Right lobe of liver (tissue), 6 donors: ENCODE results near the gene APC2. TPM values are rescaled to one million over a fixed set of nuclear protein-coding genes. Genes with fewer than 3 reads are reported as not detected.

Experiments
- ATAC-seq, 4 donors: fragments of 200-7000 bp; cut with Tn5 transposase; one replicate each; pipeline ENCODE4 v1.9.1; 2020; ENCODE audit warnings: mild to moderate bottlenecking in 4 of 4, moderate library complexity in 4 of 4
- DNase-seq, 3 donors: peaks; one replicate each; pipeline ENCODE4 v3.0.0-alpha.2; 2020
- H3K27ac ChIP-seq, 3 donors: fragments of 200-600 bp; one replicate each; pipeline ENCODE4 v1.8.0; 2022
- H3K27me3 ChIP-seq, 2 donors: fragments of 200-600 bp; one replicate each; pipeline ENCODE4 v1.8.0; 2022
- H3K36me3 ChIP-seq, 4 donors: fragments of 200-600 bp; sonication (generic) in 1 of 4; one replicate each; pipeline versions ENCODE4 v1.5.1 to v1.8.0; 2017 to 2022; ENCODE audit warnings: control low read depth in 1 of 4
- H3K4me1 ChIP-seq, 4 donors: fragments of 200-600 bp; sonication (generic) in 1 of 4; one replicate each; pipeline versions ENCODE4 v1.5.1 to v1.8.0; 2017 to 2022; ENCODE audit warnings: control low read depth in 1 of 4
- H3K4me3 ChIP-seq, 3 donors: fragments of 200-600 bp; one replicate each; pipeline ENCODE4 v1.8.0; 2022
- H3K9me3 ChIP-seq, 4 donors: fragments of 200-600 bp; sonication (generic) in 1 of 4; one replicate each; pipeline versions ENCODE4 v1.5.1 to v1.8.0; 2017 to 2022; ENCODE audit warnings: control low read depth in 1 of 4
- CTCF ChIP-seq, 4 donors: fragments of 200-600 bp in 3 of 4; fragments of 450-650 bp in 1 of 4; IDR thresholded peaks; one replicate each; pipeline versions ENCODE4 v1.5.1 to v1.8.0; 2016 to 2022; ENCODE audit warnings: antibody characterized with exemption in 4 of 4, mild to moderate bottlenecking in 2 of 4
- POLR2A ChIP-seq: fragments of 450-650 bp; IDR thresholded peaks from one replicate; pipeline ENCODE4 v1.6.1; 2017; ENCODE audit warnings: antibody characterized with exemption, mild to moderate bottlenecking
- WGBS: methylation state at CpG from one replicate; pipeline ENCODE4 v1.1.6; 2018; ENCODE audit warnings: low coverage, low lambda C conversion rate; ENCODE audit not compliant: insufficient coverage; ENCODE audit errors: missing lambda C conversion rate; 5-methylcytosine and 5-hydroxymethylcytosine counted together
- intact Hi-C, 2 donors: fragments of 100-400 bp; cut with DNase I; formaldehyde crosslinking; loops; one replicate each; pipeline versions ENCODE4 v1.11.2 to v1.14.1; 2022
- total RNA-seq, 6 experiments: library from RNA; depleted of rRNA in 2 of 6; stranded (reverse); fragments of >200 nt in 2 of 6; fragmentation: NEBNext Ultra II Directional in 3 of 6; extraction: Animal tissue kit (Norgen Biotek cat#: 25700) in 3 of 6; gene quantifications; one replicate each; pipeline versions ENCODE4 v1.1.0 to v1.2.4, GENCODE V29; 2016 to 2023
- donor health status: DM: no; HTN: yes; CAD: no.
- donor health status: DM: no; HTN: no; CAD: no.
- donor health status: DM: no; HTN: no; CAD: no.
- donor health status: DM: no; HTN: yes; CAD: no.
- donor health status: DM: no; HTN: yes; CAD: no.

Gene APC2
- total RNA-seq, 6 experiments from 2014 or later = 0.06 to 0.13 (median 0.06) TPM; not detected in 3

- WGBS = 89% methylated on average over 6 of the region's 24 CpGs
- peaks cover 0 to 30% (median 11%) of the 10 kb centered on the region in 4 donors for H3K4me1 ChIP-seq
- no peak for DNase-seq
- H3K4me3 ChIP-seq = no peak overlapping the region
- no peaks in the 10 kb centered on the region for H3K9me3 ChIP-seq
- TF ChIP-seq CTCF (IDR thresholded peaks at IDR 0.05) = no peak
- no peak for TF ChIP-seq POLR2A
- no peak for ATAC-seq
- no peaks in the 10 kb centered on the region for H3K27me3 ChIP-seq
- intact Hi-C loops = no loop called here
- no peak overlapping the region for H3K27ac ChIP-seq
- peaks cover 0 to 39% (median 23%) of the 10 kb centered on the region in 4 donors for H3K36me3 ChIP-seq
Measured at GRCh38 chr19:1422943-1423342, 27.0 kb upstream of the APC2 start.

- peak overlapping the region in 1 of 3 donors; percentile 56 for H3K27ac ChIP-seq
Measured at GRCh38 chr19:1423436-1424191, 26.3 kb upstream of the APC2 start.

GRCh38 chr19:1424192-1424955 is 25.5 kb upstream of the APC2 start:
- peak; percentile 73 to 90 (median 76) for ATAC-seq
- Histone ChIP-seq H3K9me3 (no peaks in the 10 kb centered on the region), H3K4me3 (peak overlapping the region in 1 of 3 donors; percentile 10), H3K27me3 (no peaks in the 10 kb centered on the region), H3K36me3 (peaks cover 0 to 44% (median 22%) of the 10 kb centered on the region in 4 donors), H3K27ac (peak overlapping the region in 2 of 3 donors; percentile 37 to 62), H3K4me1 (peaks cover 0 to 21% (median 11%) of the 10 kb centered on the region in 4 donors)
- intact Hi-C loops = no loop called here
- 64% methylated on average over 22 of the region's 42 CpGs for WGBS
- DNase-seq = peak; percentile 54 to 83 (median 67)
- TF ChIP-seq CTCF (IDR thresholded peaks at IDR 0.05) = no peak
- no peak for TF ChIP-seq POLR2A

More at GRCh38 chr19:1423436-1424191, 26.3 kb upstream of the APC2 start:
- peaks cover 0 to 44% (median 24%) of the 10 kb centered on the region in 4 donors for H3K36me3 ChIP-seq
- H3K27me3 ChIP-seq = no peaks in the 10 kb centered on the region
- intact Hi-C loops = no loop called here
- peak; percentile 3 to 23 (median 6) for ATAC-seq
- TF ChIP-seq POLR2A = no peak
- no peak for TF ChIP-seq CTCF (IDR thresholded peaks at IDR 0.05)
- H3K4me3 ChIP-seq = no peak overlapping the region
- DNase-seq = peak in 1 of 3 donors; percentile 54
- no peaks in the 10 kb centered on the region for H3K9me3 ChIP-seq
- peaks cover 0 to 23% (median 11%) of the 10 kb centered on the region in 4 donors for H3K4me1 ChIP-seq
- 94% methylated on average over 12 of the region's 40 CpGs for WGBS

GRCh38 chr19:1425102-1425837 is 24.7 kb upstream of the APC2 start:
- Histone ChIP-seq H3K27me3 (no peaks in the 10 kb centered on the region), H3K27ac (peak overlapping the region in 1 of 3 donors; percentile 37), H3K4me3 (no peak overlapping the region), H3K9me3 (no peaks in the 10 kb centered on the region), H3K36me3 (peaks cover 0 to 50% (median 20%) of the 10 kb centered on the region in 4 donors), H3K4me1 (peaks cover 0 to 21% (median 11%) of the 10 kb centered on the region in 4 donors)
- no peak for DNase-seq
- 80% methylated on average over 15 of the region's 33 CpGs for WGBS
- no peak for TF ChIP-seq POLR2A
- TF ChIP-seq CTCF (IDR thresholded peaks at IDR 0.05) = no peak
- intact Hi-C loops = no loop called here
- ATAC-seq = peak in 2 of 4 donors; percentile 37 to 41
